ENCODE data around the gene AKR1D1.
"Not testable (repeated sequence)": the region's sequence is repeated elsewhere in the genome, so short reads cannot be mapped to it uniquely, and the experiment has no call there.

Gene AKR1D1

DNA sequence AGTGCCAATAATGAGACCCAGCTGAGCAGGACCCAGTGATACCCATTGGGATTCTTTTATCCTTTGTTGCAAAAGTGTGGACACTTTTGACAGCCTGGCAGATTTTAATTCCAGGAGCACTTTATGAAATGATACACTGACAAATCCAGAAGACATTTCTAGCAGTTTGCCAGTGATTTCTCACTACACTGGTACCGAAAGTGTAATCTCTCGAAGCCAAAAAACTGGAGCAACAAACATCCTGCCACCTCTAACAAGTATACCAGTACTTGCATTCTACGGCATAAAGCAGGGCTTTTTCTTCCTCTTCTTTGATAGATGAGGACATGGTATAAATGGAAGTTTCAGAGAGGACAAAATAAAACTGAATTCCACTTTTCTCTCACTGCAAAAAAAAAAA is 28.4 kb upstream of the AKR1D1 start:
- Histone ChIP-seq H3K9me3 (ENCODE audit: control insufficient read depth in 2 of 2, low read length in 2 of 2) (no peaks in the 10 kb centered on the region), H3K4me3 (ENCODE audit: low read length in 2 of 2) (no peak overlapping the region), H3K9ac (ENCODE audit: low read length in 2 of 2) (no peak overlapping the region), H3K36me3 (ENCODE audit: control insufficient read depth in 2 of 2, insufficient read depth in 2 of 2, low read length in 2 of 2) (no peaks in the 10 kb centered on the region), H3K4me1 (ENCODE audit: control insufficient read depth, insufficient read depth, low read length) (no peaks in the 10 kb centered on the region), H3K27ac (ENCODE audit: low read length) (no peak overlapping the region), H3K27me3 (ENCODE audit: control insufficient read depth in 1 of 2, insufficient read depth in 2 of 2, low read length in 2 of 2) (no peaks in the 10 kb centered on the region)

DNA sequence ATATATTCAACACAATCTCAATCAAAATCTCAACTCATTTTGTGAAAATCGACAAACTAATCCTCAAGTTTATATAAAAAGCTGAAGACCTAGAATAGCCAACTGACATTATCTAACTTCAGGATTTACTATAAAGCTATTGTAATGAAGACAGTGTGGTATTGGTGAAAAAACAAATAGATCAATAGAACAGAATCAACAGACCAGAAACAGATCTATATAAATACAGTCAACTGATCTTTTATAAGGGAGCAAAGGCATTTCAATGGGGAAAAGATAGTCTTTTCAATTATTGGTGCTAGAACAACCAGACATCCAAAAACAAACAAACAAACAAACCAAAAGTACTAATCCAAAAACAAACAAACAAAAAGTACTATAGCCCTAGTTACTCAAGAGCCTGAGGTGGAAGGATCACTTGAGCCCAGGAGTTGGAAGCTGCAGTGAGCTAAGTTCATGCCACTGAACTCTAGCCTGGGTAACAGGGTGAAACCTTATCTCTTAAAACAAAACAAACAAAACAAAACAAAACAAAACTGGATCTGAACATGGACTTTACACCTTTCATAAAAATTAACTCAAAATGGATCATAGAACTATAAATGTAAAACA is 26.6 kb upstream of the AKR1D1 start:
- Histone ChIP-seq H3K4me3 (ENCODE audit: low read length in 2 of 2) (no peak overlapping the region), H3K9me3 (ENCODE audit: control insufficient read depth in 2 of 2, low read length in 2 of 2) (no peaks in the 10 kb centered on the region), H3K27ac (ENCODE audit: low read length) (no peak overlapping the region), H3K9ac (ENCODE audit: low read length in 2 of 2) (no peak overlapping the region), H3K4me1 (ENCODE audit: control insufficient read depth, insufficient read depth, low read length) (no peaks in the 10 kb centered on the region), H3K27me3 (ENCODE audit: control insufficient read depth in 1 of 2, insufficient read depth in 2 of 2, low read length in 2 of 2) (no peaks in the 10 kb centered on the region), H3K36me3 (ENCODE audit: control insufficient read depth in 2 of 2, insufficient read depth in 2 of 2, low read length in 2 of 2) (no peaks in the 10 kb centered on the region)

DNA sequence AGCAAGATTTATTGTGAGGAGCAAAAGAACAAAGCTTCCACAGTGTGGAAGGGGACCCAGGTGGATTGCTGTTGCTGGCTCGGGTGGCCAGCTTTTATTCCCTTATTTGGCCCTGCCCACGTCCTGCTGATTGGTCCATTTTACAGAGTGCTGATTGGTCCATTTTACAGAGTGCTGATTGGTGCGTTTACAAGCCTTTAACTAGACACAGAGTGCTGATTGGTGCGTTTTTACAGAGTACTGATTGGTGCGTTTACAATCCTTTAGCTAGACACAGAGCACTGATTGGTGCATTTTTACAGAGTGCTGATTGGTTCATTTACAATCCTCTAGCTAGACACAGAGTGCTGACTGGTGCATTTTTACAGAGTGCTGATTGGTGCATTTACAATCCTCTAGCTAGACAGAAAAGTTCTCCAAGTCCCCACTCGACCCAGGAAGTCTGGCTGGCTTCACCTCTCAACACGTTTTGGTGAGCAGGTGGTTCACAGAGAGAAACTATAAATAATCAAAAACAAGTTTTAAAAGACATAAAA is 24.5 kb upstream of the AKR1D1 start:
- H3K9ac ChIP-seq (ENCODE audit: low read length in 2 of 2); H3K27ac ChIP-seq (ENCODE audit: low read length); H3K9me3 ChIP-seq (ENCODE audit: control insufficient read depth in 2 of 2, low read length in 2 of 2); H3K4me3 ChIP-seq (ENCODE audit: low read length in 2 of 2); H3K36me3 ChIP-seq (ENCODE audit: control insufficient read depth in 2 of 2, insufficient read depth in 2 of 2, low read length in 2 of 2); H3K4me1 ChIP-seq (ENCODE audit: control insufficient read depth, insufficient read depth, low read length); H3K27me3 ChIP-seq (ENCODE audit: control insufficient read depth in 1 of 2, insufficient read depth in 2 of 2, low read length in 2 of 2): not testable (repeated sequence)

DNA sequence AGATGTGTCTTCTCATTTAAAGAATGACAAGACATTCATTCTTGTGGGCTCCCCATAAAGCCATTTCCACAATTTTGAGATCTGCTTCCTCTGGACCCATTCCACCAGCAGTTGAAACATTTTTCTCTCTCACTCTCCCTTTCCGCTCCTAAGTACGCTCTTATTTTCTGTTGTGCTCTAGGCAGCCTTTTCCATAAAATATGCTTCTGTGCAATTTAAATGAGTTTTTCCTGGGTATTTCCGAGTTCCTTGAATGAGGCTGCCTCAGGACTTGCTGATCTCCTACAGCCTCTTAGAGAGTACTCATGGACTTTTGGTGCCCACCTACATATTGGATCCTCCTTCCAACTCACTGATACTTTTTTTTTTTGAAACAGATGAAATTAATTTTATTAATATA is 23.6 kb upstream of the AKR1D1 start:
- Histone ChIP-seq H3K9me3 (ENCODE audit: control insufficient read depth in 2 of 2, low read length in 2 of 2) (no peaks in the 10 kb centered on the region), H3K4me3 (ENCODE audit: low read length in 2 of 2) (no peak overlapping the region), H3K27ac (ENCODE audit: low read length) (no peak overlapping the region), H3K27me3 (ENCODE audit: control insufficient read depth in 1 of 2, insufficient read depth in 2 of 2, low read length in 2 of 2) (no peaks in the 10 kb centered on the region), H3K36me3 (ENCODE audit: control insufficient read depth in 2 of 2, insufficient read depth in 2 of 2, low read length in 2 of 2) (no peaks in the 10 kb centered on the region), H3K4me1 (ENCODE audit: control insufficient read depth, insufficient read depth, low read length) (no peaks in the 10 kb centered on the region), H3K9ac (ENCODE audit: low read length in 2 of 2) (no peak overlapping the region)

DNA sequence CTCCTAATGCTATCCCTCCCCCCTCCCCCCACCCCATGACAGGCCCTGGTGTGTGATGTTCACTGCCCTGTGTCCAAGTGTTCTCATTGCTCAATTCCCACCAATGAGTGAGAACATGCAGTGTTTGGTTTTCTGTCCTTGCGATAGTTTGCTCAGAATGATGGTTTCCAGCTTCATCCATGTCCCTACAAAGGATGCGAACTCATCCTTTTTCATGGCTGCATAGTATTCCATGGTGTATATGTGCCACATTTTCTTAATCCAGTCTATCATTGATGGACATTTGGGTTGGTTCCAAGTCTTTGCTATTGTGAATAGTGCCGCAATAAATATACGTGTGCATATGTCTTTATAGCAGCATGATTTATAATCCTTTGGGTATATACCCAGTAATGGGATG is 20.6 kb upstream of the AKR1D1 start:
- H3K27me3 ChIP-seq (ENCODE audit: control insufficient read depth in 1 of 2, insufficient read depth in 2 of 2, low read length in 2 of 2); H3K9me3 ChIP-seq (ENCODE audit: control insufficient read depth in 2 of 2, low read length in 2 of 2); H3K4me1 ChIP-seq (ENCODE audit: control insufficient read depth, insufficient read depth, low read length); H3K9ac ChIP-seq (ENCODE audit: low read length in 2 of 2); H3K36me3 ChIP-seq (ENCODE audit: control insufficient read depth in 2 of 2, insufficient read depth in 2 of 2, low read length in 2 of 2); H3K27ac ChIP-seq (ENCODE audit: low read length); H3K4me3 ChIP-seq (ENCODE audit: low read length in 2 of 2): not testable (repeated sequence)

DNA sequence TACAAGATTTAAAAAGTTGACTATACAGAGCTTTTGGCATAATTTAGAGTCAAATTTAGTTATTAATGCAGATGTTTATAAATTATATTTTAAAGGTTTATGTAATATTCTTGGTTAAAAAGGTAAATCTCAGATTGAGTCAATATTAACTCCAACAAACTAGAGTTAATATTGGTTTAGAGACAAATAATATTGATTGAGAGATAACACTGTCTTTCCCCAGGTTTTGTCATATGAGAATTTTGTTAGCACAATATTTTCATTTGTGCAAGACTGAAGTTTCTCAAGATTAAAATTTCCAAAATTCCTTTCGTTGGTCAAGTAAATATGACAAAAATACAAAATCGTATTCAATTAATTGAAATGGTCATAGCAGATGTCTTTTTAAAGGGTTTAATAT is 12.9 kb upstream of the AKR1D1 start:
- no peaks in the 10 kb centered on the region for H3K27me3 ChIP-seq (ENCODE audit: control insufficient read depth in 1 of 2, insufficient read depth in 2 of 2, low read length in 2 of 2)
- no peaks in the 10 kb centered on the region for H3K9me3 ChIP-seq (ENCODE audit: control insufficient read depth in 2 of 2, low read length in 2 of 2)
- H3K36me3 ChIP-seq (ENCODE audit: control insufficient read depth in 2 of 2, insufficient read depth in 2 of 2, low read length in 2 of 2) = no peaks in the 10 kb centered on the region
- H3K27ac ChIP-seq (ENCODE audit: low read length) = no peak overlapping the region
- no peak overlapping the region for H3K9ac ChIP-seq (ENCODE audit: low read length in 2 of 2)
- no peaks in the 10 kb centered on the region for H3K4me1 ChIP-seq (ENCODE audit: control insufficient read depth, insufficient read depth, low read length)
- no peak overlapping the region for H3K4me3 ChIP-seq (ENCODE audit: low read length in 2 of 2)

DNA sequence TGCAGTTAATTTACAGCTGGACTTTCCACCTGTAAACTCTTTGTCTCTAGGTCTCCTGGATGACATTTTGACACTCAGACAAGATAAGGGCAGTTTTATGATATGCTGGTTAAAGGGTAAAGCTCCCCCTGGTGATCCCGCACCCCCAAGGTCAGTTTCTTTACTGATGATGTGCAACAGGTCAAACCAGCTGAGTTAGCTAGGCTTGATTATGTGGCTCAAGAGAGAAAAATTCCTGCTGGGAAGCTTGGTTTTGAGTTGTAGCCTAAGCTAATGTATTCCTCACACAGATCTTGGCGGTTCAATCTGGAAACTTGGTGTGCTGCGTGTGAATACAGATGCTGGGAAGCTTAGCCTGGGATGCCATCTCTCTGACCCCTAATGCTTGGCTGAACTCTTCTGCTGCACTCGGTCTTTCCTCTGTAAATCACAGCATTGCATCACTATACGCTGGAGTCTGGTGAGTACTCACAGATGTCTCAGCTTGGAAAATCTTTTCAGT is 11.4 kb upstream of the AKR1D1 start:
- no peaks in the 10 kb centered on the region for H3K27me3 ChIP-seq (ENCODE audit: control insufficient read depth in 1 of 2, insufficient read depth in 2 of 2, low read length in 2 of 2)
- H3K4me1 ChIP-seq (ENCODE audit: control insufficient read depth, insufficient read depth, low read length) = no peaks in the 10 kb centered on the region
- no peaks in the 10 kb centered on the region for H3K36me3 ChIP-seq (ENCODE audit: control insufficient read depth in 2 of 2, insufficient read depth in 2 of 2, low read length in 2 of 2)
- H3K4me3 ChIP-seq (ENCODE audit: low read length in 2 of 2) = no peak overlapping the region
- no peaks in the 10 kb centered on the region for H3K9me3 ChIP-seq (ENCODE audit: control insufficient read depth in 2 of 2, low read length in 2 of 2)
- no peak overlapping the region for H3K9ac ChIP-seq (ENCODE audit: low read length in 2 of 2)
- no peak overlapping the region for H3K27ac ChIP-seq (ENCODE audit: low read length)

DNA sequence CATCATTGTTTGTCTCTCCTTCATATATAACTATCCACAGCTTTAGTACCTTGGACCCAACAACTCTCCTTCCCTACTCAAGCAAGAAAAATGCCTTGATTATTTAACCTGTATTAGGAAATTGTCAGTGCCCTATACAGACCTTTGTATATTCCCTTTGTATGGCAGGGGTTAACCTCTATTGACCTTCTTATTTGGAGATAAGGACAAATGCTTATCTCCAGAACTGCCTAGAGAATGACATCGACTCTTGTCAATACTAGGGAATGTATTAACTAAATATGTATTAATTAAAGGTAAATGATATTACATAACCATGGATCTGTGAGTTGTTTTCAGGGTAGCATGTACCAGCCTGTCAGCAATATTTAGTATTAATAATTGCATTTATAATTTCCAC is 10.4 kb upstream of the AKR1D1 start:
- no peak overlapping the region for H3K4me3 ChIP-seq (ENCODE audit: low read length in 2 of 2)
- no peaks in the 10 kb centered on the region for H3K27me3 ChIP-seq (ENCODE audit: control insufficient read depth in 1 of 2, insufficient read depth in 2 of 2, low read length in 2 of 2)
- H3K9me3 ChIP-seq (ENCODE audit: control insufficient read depth in 2 of 2, low read length in 2 of 2) = no peaks in the 10 kb centered on the region
- no peak overlapping the region for H3K9ac ChIP-seq (ENCODE audit: low read length in 2 of 2)
- H3K36me3 ChIP-seq (ENCODE audit: control insufficient read depth in 2 of 2, insufficient read depth in 2 of 2, low read length in 2 of 2) = no peaks in the 10 kb centered on the region
- no peaks in the 10 kb centered on the region for H3K4me1 ChIP-seq (ENCODE audit: control insufficient read depth, insufficient read depth, low read length)
- H3K27ac ChIP-seq (ENCODE audit: low read length) = no peak overlapping the region

DNA sequence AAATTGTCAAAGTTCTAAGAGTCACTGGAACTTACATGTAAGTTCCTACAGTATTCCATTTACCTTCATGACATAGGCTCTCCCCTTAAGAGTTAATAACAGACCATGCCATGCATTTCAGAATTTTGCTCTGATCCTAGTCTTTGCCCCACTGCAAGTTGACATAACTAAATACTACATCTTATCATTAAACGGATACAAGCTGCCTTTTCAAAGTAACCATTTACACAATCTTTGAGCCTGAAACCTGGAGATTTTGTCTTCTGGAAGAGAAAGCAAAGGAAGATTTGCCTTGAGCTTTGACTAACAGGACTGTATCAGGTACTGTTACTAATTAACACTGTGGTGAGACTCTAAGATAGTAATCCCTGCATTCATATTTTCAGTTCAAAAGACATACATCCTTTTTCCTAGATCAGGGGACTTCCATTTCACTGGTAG is 9.3 kb upstream of the AKR1D1 start:
- no peak overlapping the region for H3K9ac ChIP-seq (ENCODE audit: low read length in 2 of 2)
- no peak overlapping the region for H3K4me3 ChIP-seq (ENCODE audit: low read length in 2 of 2)

DNA sequence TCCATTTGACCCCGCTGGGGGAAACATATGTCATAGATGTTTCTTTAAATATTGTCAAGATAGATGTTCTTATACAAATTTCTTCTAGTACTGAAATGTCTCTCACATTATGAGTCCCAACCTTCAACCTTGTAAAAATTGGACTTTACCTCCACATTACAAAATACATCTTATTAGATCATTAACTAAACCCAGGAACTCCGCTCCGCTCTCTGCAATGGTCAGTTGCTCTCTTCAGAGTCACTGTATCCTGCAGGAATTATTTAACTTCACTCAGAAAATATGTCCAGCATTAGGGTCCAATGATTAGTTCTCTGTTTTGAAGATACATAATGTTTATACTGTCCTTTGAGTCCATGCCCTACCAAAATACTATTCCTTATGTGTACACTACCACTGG is 8.5 kb upstream of the AKR1D1 start:
- Histone ChIP-seq H3K4me1 (ENCODE audit: control insufficient read depth, insufficient read depth, low read length) (no peaks in the 10 kb centered on the region), H3K27me3 (ENCODE audit: control insufficient read depth in 1 of 2, insufficient read depth in 2 of 2, low read length in 2 of 2) (no peaks in the 10 kb centered on the region), H3K9ac (ENCODE audit: low read length in 2 of 2) (no peak overlapping the region), H3K4me3 (ENCODE audit: low read length in 2 of 2) (no peak overlapping the region), H3K27ac (ENCODE audit: low read length) (no peak overlapping the region), H3K9me3 (ENCODE audit: control insufficient read depth in 2 of 2, low read length in 2 of 2) (no peaks in the 10 kb centered on the region), H3K36me3 (ENCODE audit: control insufficient read depth in 2 of 2, insufficient read depth in 2 of 2, low read length in 2 of 2) (no peaks in the 10 kb centered on the region)

More for the DNA sequence above, 9.3 kb upstream of the AKR1D1 start:
- H3K27ac ChIP-seq (ENCODE audit: low read length) = no peak overlapping the region
- H3K9me3 ChIP-seq (ENCODE audit: control insufficient read depth in 2 of 2, low read length in 2 of 2) = no peaks in the 10 kb centered on the region
- no peaks in the 10 kb centered on the region for H3K4me1 ChIP-seq (ENCODE audit: control insufficient read depth, insufficient read depth, low read length)
- H3K36me3 ChIP-seq (ENCODE audit: control insufficient read depth in 2 of 2, insufficient read depth in 2 of 2, low read length in 2 of 2) = no peaks in the 10 kb centered on the region
- H3K27me3 ChIP-seq (ENCODE audit: control insufficient read depth in 1 of 2, insufficient read depth in 2 of 2, low read length in 2 of 2) = no peaks in the 10 kb centered on the region

DNA sequence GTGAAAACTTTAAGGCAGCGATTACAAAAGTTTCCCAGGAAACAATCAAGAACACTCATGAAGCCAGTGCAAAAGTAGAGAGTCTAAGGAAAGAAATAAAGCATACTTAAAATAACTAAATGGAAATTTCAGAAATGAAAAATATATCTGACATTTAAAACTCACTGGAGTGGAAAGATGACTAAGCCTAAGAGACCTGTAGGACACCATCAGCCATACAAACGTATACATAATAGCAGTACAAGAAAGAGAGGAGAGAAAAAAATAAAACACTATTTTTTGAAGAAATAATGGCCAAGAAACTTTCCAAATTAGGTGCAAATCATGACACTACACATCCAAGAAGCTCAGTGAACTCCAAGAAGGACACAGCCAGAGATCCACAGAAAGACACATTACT is 5.4 kb upstream of the AKR1D1 start:
- no peak overlapping the region for H3K4me3 ChIP-seq (ENCODE audit: low read length in 2 of 2)
- no peak overlapping the region for H3K9ac ChIP-seq (ENCODE audit: low read length in 2 of 2)

More for the DNA sequence above, 5.4 kb upstream of the AKR1D1 start:
- H3K4me1 ChIP-seq (ENCODE audit: control insufficient read depth, insufficient read depth, low read length) = no peaks in the 10 kb centered on the region
- H3K27me3 ChIP-seq (ENCODE audit: control insufficient read depth in 1 of 2, insufficient read depth in 2 of 2, low read length in 2 of 2) = no peaks in the 10 kb centered on the region
- H3K9me3 ChIP-seq (ENCODE audit: control insufficient read depth in 2 of 2, low read length in 2 of 2) = no peaks in the 10 kb centered on the region
- no peaks in the 10 kb centered on the region for H3K36me3 ChIP-seq (ENCODE audit: control insufficient read depth in 2 of 2, insufficient read depth in 2 of 2, low read length in 2 of 2)
- no peak overlapping the region for H3K27ac ChIP-seq (ENCODE audit: low read length)

Measured in stomach smooth muscle (tissue), 2 donors.